GM23338 (cell line): ENCODE measurements around the gene EEPD1. TPM values are rescaled to one million over a fixed set of nuclear protein-coding genes. Genes with fewer than 3 reads are reported as not detected.

ENCODE experiments used
- ATAC-seq: fragments of 200-7000 bp; cut with Tn5 transposase; 3 replicates; pipeline ENCODE4 v1.9.1; 2020
- DNase-seq: peaks from one replicate; pipeline ENCODE4 v3.0.0-alpha.2; 2015; ENCODE audit warnings: low spot score
- H2AFZ ChIP-seq: fragments of 200-600 bp; sonication (generic); 2 replicates; pipeline ENCODE4 v1.8.0; 2016; ENCODE audit warnings: antibody characterized with exemption, mild to moderate bottlenecking, moderate library complexity
- H3F3A ChIP-seq: fragments of 200-600 bp; sonication (generic); replicated peaks from 2 replicates; pipeline ENCODE4 v1.8.0; 2017; ENCODE audit warnings: antibody characterized with exemption, mixed run types, low read depth
- H3K27ac ChIP-seq: fragments of 200-600 bp; sonication (generic); 2 replicates; pipeline ENCODE4 v1.6.1; 2016; ENCODE audit warnings: low read depth
- H3K27me3 ChIP-seq: fragments of 200-600 bp; sonication (generic); 2 replicates; pipeline ENCODE4 v1.8.0; 2016; ENCODE audit warnings: mild to moderate bottlenecking, mixed run types, moderate library complexity; ENCODE audit not compliant: insufficient read depth
- H3K36me3 ChIP-seq: fragments of 200-600 bp; sonication (generic); 2 replicates; pipeline ENCODE4 v1.8.0; 2016; ENCODE audit warnings: mild to moderate bottlenecking; ENCODE audit not compliant: insufficient read depth
- H3K4me1 ChIP-seq: fragments of 200-600 bp; sonication (generic); 2 replicates; pipeline ENCODE4 v1.8.0; 2016; ENCODE audit warnings: mild to moderate bottlenecking, moderate library complexity; ENCODE audit not compliant: insufficient read depth
- H3K4me2 ChIP-seq: fragments of 200-600 bp; sonication (generic); 2 replicates; pipeline ENCODE4 v1.7.1; 2017; ENCODE audit warnings: mixed run types
- H3K4me3 ChIP-seq: fragments of 200-600 bp; sonication (generic); 2 replicates; pipeline ENCODE4 v1.6.1; 2016; ENCODE audit warnings: mixed run types
- H3K79me2 ChIP-seq: fragments of 200-600 bp; sonication (generic); replicated peaks from 2 replicates; pipeline ENCODE4 v1.8.0; 2017; ENCODE audit warnings: mild to moderate bottlenecking; ENCODE audit not compliant: insufficient read depth
- H3K9me2 ChIP-seq: fragments of 200-600 bp; sonication (generic); 2 replicates; pipeline ENCODE4 v1.8.0; 2017; ENCODE audit not compliant: insufficient read depth
- H4K20me1 ChIP-seq: fragments of 200-600 bp; sonication (generic); replicated peaks from 2 replicates; pipeline ENCODE4 v1.8.0; 2017; ENCODE audit warnings: mild to moderate bottlenecking; ENCODE audit not compliant: insufficient read depth
- H3K27ac Mint-ChIP-seq: 2 replicates; pipeline ENCODE4 v1.8.0; 2020; ENCODE audit warnings: inconsistent platforms, mild to moderate bottlenecking, moderate library complexity, mixed read lengths
- H3K27me3 Mint-ChIP-seq: 3 replicates; pipeline ENCODE4 v1.8.0; 2022; ENCODE audit warnings: low read depth, mild to moderate bottlenecking, moderate library complexity, mixed read lengths, inconsistent platforms; ENCODE audit not compliant: insufficient read depth, poor library complexity
- H3K36me3 Mint-ChIP-seq: 3 replicates; pipeline ENCODE4 v1.8.0; 2021; ENCODE audit warnings: low read depth, mild to moderate bottlenecking, inconsistent platforms, moderate library complexity, mixed read lengths
- H3K4me1 Mint-ChIP-seq: 3 replicates; pipeline ENCODE4 v1.8.0; 2020; ENCODE audit warnings: mild to moderate bottlenecking, inconsistent platforms, mixed read lengths
- H3K4me3 Mint-ChIP-seq: 3 replicates; pipeline ENCODE4 v1.8.0; 2021; ENCODE audit warnings: moderate library complexity, mild to moderate bottlenecking, inconsistent platforms, mixed read lengths
- H3K9me3 Mint-ChIP-seq: 3 replicates; pipeline ENCODE4 v1.8.0; 2020; ENCODE audit warnings: moderate library complexity, mild to moderate bottlenecking, inconsistent platforms, mixed read lengths
- CREB1 ChIP-seq: fragments of 250-450 bp; sonication (Bioruptor Pico); IDR thresholded peaks from 2 replicates; pipeline ENCODE4 v1.5.0; 2020; ENCODE audit warnings: low read depth, mild to moderate bottlenecking, moderate library complexity
- EZH2 ChIP-seq: fragments of 200-600 bp; sonication (generic); IDR thresholded peaks from one replicate; pipeline ENCODE4 v1.8.0; 2017; ENCODE audit warnings: antibody characterized with exemption, mild to moderate bottlenecking, low read depth; ENCODE audit not compliant: unreplicated experiment
- JUNB ChIP-seq: IDR thresholded peaks from one replicate; pipeline ENCODE4 v1.6.1; 2016; ENCODE audit warnings: antibody characterized with exemption; ENCODE audit not compliant: unreplicated experiment
- NANOG ChIP-seq: IDR thresholded peaks from 2 replicates; pipeline ENCODE4 v1.6.1; 2016; ENCODE audit warnings: antibody characterized with exemption, borderline replicate concordance
- ZNF331 ChIP-seq: fragments of 250-450 bp; sonication (Bioruptor Pico); IDR thresholded peaks from 2 replicates; pipeline ENCODE4 v1.5.0; 2020; ENCODE audit warnings: low read depth, mild to moderate bottlenecking, moderate library complexity
- polyA plus RNA-seq: library from polyadenylated mRNA; unstranded; fragments of >200 nt; fragmentation: Nextera tagmentation; extraction: Ambion mirVana; gene quantifications from 2 replicates; pipeline ENCODE4 v1.2.1, GENCODE V29; 2016
- total RNA-seq: library from RNA; depleted of rRNA; stranded (reverse); fragments of >200 nt; shearing (Covaris generic); gene quantifications from 2 replicates; pipeline ENCODE4 v1.2.3, GENCODE V29; 2014
- TF ChIP-seq, protein P1 (sequence below): fragments of 250-450 bp; sonication (Bioruptor Pico); IDR thresholded peaks from 2 replicates; pipeline ENCODE4 v1.5.0; 2020; ENCODE audit warnings: mild to moderate bottlenecking, moderate library complexity
- TF ChIP-seq, protein P2 (sequence below): IDR thresholded peaks from 2 replicates; pipeline ENCODE4 v1.6.1; 2016; ENCODE audit warnings: antibody characterized with exemption

EEPD1 gene
- total and polyA plus RNA-seq, 2 experiments from 2014 or later, result 4.1 to 17.1 TPM

DNA sequence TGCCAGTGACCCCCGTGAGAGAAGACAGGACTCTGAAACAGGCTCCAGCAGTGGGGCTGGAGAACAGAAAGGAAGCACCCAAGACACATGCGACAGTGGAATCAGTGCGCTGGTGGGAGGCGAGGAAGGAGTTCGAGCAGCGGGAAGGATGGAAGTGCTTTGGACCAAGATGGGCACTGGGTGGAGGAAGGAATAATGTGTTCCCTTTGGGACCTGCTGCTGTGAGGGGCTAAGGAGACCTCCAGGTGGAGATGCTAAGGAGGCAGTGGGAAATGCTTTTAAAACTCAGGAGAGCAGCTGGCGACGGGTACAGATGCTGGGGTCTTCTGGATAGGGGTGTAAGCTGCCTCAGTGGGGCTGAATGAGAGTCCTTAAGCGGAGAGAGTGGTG is 126.9 kb downstream of the EEPD1 start (continued):
- TF ChIP-seq, protein P1, sequence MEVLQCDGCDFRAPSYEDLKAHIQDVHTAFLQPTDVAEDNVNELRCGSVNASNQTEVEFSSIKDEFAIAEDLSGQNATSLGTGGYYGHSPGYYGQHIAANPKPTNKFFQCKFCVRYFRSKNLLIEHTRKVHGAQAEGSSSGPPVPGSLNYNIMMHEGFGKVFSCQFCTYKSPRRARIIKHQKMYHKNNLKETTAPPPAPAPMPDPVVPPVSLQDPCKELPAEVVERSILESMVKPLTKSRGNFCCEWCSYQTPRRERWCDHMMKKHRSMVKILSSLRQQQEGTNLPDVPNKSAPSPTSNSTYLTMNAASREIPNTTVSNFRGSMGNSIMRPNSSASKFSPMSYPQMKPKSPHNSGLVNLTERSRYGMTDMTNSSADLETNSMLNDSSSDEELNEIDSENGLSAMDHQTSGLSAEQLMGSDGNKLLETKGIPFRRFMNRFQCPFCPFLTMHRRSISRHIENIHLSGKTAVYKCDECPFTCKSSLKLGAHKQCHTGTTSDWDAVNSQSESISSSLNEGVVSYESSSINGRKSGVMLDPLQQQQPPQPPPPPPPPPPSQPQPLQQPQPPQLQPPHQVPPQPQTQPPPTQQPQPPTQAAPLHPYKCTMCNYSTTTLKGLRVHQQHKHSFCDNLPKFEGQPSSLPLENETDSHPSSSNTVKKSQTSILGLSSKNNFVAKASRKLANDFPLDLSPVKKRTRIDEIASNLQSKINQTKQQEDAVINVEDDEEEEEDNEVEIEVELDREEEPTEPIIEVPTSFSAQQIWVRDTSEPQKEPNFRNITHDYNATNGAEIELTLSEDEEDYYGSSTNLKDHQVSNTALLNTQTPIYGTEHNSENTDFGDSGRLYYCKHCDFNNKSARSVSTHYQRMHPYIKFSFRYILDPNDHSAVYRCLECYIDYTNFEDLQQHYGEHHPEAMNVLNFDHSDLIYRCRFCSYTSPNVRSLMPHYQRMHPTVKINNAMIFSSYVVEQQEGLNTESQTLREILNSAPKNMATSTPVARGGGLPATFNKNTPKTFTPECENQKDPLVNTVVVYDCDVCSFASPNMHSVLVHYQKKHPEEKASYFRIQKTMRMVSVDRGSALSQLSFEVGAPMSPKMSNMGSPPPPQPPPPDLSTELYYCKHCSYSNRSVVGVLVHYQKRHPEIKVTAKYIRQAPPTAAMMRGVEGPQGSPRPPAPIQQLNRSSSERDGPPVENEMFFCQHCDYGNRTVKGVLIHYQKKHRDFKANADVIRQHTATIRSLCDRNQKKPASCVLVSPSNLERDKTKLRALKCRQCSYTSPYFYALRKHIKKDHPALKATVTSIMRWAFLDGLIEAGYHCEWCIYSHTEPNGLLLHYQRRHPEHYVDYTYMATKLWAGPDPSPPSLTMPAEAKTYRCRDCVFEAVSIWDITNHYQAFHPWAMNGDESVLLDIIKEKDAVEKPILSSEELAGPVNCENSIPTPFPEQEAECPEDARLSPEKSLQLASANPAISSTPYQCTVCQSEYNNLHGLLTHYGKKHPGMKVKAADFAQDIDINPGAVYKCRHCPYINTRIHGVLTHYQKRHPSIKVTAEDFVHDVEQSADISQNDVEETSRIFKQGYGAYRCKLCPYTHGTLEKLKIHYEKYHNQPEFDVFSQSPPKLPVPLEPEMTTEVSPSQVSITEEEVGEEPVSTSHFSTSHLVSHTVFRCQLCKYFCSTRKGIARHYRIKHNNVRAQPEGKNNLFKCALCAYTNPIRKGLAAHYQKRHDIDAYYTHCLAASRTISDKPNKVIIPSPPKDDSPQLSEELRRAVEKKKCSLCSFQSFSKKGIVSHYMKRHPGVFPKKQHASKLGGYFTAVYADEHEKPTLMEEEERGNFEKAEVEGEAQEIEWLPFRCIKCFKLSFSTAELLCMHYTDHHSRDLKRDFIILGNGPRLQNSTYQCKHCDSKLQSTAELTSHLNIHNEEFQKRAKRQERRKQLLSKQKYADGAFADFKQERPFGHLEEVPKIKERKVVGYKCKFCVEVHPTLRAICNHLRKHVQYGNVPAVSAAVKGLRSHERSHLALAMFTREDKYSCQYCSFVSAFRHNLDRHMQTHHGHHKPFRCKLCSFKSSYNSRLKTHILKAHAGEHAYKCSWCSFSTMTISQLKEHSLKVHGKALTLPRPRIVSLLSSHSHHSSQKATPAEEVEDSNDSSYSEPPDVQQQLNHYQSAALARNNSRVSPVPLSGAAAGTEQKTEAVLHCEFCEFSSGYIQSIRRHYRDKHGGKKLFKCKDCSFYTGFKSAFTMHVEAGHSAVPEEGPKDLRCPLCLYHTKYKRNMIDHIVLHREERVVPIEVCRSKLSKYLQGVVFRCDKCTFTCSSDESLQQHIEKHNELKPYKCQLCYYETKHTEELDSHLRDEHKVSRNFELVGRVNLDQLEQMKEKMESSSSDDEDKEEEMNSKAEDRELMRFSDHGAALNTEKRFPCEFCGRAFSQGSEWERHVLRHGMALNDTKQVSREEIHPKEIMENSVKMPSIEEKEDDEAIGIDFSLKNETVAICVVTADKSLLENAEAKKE, result no peak
- TF ChIP-seq ZNF331, result no peak
- TF ChIP-seq EZH2, result no peak
- no peak for TF ChIP-seq JUNB
- TF ChIP-seq, protein P2, sequence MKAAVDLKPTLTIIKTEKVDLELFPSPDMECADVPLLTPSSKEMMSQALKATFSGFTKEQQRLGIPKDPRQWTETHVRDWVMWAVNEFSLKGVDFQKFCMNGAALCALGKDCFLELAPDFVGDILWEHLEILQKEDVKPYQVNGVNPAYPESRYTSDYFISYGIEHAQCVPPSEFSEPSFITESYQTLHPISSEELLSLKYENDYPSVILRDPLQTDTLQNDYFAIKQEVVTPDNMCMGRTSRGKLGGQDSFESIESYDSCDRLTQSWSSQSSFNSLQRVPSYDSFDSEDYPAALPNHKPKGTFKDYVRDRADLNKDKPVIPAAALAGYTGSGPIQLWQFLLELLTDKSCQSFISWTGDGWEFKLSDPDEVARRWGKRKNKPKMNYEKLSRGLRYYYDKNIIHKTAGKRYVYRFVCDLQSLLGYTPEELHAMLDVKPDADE, result no peak

DNA sequence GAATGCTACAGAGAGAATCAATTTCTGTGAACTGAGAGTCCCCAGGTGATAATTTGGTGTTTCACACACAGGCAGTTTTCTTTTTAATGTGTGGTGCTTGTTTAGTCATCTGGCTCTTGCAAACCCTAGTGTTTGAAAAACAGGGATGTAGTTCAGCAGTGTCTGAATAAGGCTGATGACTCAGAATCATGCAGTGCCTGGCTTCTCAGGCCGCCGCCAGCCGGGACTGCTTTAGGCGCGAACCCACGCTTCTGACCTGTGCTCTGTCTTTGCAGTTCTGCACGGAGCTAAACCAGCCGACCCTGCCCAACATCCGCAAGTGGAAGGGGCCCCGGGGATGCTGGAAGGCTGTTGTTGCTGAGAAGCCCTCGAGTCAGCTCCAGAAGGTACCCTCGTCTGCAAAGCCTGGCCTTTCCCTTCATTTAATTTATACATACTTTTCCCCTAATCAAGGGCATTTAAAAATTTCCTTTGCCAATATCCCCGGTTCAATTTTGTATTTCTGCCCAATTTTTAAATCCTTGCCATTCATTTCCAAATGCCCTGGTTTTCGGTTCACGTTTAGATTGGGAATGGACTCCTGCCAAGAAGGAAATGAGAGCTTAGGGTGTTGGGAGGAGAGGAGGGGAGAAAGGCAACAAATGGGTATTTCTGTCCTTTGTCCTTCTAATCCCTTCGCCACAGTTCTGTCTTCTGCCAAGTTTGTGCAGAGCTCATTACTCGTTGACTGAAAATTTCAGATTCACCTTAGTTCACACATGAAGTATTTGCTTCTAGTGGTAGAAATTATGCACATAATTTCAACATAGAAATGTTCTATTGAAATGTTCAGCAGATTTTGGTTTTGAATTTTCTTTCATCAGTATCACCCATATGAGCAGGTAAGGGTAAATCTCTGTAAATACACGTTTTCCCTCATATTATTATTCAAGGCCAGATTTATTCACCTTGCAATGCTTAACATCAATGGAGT is 128.1 kb downstream of the EEPD1 start:
- Histone ChIP-seq H3K4me2 (peak overlapping the region; percentile 27), H3K27ac (peak overlapping the region; percentile 84), H2AFZ (no peak overlapping the region; the same call in 1 of the 2 replicates), H3K9me2 (no peaks in the 10 kb centered on the region; the same call in 1 of the 2 replicates), H4K20me1 (no peaks in the 10 kb centered on the region), H3K79me2 (no peaks in the 10 kb centered on the region), H3K4me3 (peak overlapping the region; percentile 20; the same call in 1 of the 2 replicates), H3K4me1 (peaks cover 72% of the 10 kb centered on the region), H3F3A (peaks cover 9% of the 10 kb centered on the region), H3K27me3 (no peaks in the 10 kb centered on the region), H3K36me3 (no peaks in the 10 kb centered on the region)
- Mint-ChIP-seq H3K9me3 (no peaks in the 10 kb centered on the region), H3K27me3 (peaks cover 25% of the 10 kb centered on the region), H3K4me1 (peaks cover 85% of the 10 kb centered on the region), H3K36me3 (no peaks in the 10 kb centered on the region), H3K27ac (peak overlapping the region; percentile 98), H3K4me3 (peak overlapping the region; percentile 58)
- ATAC-seq (peak; percentile 53), DNase-seq (peak; percentile 69)
- TF ChIP-seq NANOG (peak; percentile 81), CREB1 (no peak)
- TF ChIP-seq, protein P1, result no peak
